ENCODE results near the gene CTCFL.
"Not testable (repeated sequence)": the region's sequence is repeated elsewhere in the genome, so short reads cannot be mapped to it uniquely, and the experiment has no call there.

Gene CTCFL

DNA sequence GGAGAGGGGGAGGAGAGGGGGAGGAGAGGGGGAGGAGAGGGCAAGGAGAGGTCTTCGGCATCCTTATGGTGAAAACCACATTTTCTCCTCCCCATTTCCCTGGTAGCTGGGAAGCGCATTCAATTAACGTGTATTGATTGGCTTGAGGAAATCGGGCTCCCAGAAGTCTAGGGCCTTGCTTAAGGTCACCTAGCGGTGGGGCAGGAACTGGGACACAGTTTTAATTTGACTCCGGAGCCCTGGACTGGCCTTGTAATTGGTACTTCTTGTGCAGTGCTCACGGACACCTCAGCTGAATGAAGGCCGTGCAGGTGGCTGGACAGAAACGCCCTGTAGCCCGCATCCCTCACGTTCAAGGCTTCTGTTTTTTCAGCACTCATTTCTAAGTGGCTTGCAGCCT is 42.8 kb downstream of the CTCFL start:
- no peak for DNase-seq (ENCODE audit: low read depth)

DNA sequence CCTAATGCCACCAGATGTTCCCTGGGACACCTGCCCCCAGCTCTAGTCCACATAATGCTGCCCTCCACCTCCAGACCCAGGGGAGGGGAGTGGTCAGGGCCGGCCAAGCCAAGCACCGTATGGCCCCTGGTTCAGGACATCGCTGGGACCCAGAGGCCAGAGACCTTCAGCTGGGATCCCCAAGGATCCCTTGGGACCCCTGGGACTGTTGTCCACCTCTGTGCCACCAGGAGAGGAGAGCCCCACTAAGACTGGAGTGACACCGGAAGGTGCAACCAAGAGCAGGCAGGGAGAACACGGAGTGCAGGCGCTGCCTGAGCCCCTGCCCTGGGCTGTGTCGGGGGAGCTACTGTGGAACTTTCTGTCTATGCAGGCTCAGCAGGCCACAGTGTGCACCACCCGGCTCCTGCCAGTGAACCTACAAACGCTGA is 43.6 kb downstream of the CTCFL start:
- no peak for DNase-seq (ENCODE audit: low read depth)

DNA sequence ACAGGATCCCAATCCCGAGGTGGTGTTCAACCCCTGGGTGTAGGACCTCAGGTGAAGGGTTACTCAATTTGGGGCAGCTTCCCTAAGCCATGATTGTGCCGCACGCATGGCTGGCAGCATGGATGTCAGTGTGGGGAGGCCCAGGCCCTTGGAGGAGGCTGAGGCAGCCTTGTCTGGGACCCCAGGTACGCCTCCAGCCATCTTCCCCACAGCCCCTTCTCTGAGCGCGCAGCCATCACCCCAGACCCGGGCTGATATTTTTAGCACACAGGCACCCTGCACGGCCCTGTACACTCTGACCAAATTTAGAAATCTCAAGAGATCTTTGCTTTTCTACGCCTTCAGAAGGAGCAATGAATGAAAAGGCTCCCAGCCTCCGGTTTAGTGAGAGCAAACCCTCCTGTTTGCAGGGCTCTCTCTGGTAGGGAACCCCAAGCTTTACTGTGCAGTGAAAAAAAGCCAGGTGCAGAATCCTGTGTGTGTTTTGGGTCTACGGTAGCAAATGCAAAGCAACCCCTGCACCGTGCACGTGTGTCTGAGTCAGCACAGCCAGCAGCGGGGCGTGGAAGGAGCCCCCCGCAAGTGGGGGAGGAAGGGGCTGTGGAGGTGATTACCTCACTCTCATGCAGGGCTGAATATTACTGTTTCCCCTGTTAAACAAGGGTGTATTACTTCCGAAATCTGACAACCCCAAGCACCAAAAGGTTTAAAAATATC is 44.3 kb downstream of the CTCFL start:
- no peak for DNase-seq (ENCODE audit: low read depth)

DNA sequence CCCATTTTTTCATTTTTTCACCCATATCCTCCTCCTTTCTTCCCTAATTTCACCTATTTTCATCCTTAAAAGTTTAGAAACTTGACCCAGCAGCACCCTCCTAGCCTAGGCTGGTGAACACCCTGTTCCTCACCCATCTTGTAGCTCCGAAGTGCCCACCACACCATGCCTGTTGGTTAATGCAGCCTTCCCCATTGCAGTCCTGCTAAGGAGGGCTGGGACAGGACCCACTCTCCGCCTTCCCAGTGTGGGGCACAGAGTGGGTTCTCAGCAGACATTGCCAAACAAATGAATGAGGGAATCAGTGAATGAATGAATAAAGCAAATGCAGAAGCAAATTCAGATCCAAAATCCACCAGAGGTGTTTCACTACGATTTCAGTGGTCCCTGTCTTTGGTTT is 45.7 kb downstream of the CTCFL start:
- no peak for DNase-seq (ENCODE audit: low read depth)

DNA sequence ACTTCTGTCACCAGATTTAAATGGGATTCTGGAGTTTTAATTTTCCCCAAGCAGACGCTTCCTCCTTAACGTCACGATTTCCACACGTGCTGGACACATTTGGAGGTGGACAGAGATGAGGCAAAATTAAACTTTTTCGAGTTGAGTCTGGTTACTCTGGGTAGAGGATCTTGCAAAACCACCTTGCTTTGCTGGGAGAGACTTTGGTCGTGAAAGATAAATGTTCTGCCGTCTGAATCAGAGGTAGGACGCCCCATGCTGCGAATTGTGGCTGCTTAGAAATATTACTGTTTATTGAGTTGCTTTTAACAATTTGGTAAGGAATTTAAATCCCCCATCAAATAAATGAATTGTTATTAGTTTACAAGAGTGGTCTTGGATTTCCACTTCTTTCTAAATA is 46.8 kb downstream of the CTCFL start:
- DNase-seq (ENCODE audit: low read depth) = no peak

DNA sequence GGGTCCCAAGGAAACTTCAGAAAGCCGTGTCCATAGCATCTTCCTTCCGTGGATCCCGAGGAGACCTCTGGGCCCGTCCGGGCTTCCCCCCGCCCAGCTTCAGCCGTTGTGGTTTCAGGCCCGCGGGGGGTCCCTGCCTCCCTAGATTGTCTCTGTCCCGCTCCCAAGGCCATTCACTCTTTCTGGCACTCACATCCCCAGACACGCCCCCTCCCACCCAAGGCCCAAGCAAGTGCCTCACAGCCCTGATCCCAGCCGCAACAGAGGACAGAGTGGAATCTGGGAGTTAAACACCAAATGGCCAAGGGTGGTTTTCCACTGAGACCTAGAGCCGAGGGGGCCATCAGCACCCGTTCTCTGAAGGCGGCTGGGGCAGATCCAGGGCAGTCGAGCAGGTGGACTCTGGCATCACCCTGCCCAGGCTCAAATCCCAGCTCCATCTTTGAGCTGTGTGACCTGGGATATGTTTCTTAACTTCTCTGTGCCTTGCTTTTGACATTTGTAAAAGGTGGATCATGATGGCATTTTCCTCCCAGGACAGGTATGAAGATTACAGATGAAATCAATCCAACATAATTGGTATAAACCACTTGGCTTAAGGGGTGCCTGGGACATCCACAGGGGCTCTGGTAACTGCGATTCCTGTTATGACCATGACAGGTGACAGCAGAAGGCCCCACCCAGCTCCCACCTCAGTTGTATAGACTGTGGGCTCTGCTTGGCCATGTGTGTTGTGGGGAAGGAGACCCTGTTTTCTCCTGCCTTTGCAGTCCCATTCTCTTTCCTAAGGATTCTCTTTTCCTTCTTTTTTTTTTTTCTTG is 48.1 kb downstream of the CTCFL start:
- DNase-seq (ENCODE audit: low read depth) = no peak

DNA sequence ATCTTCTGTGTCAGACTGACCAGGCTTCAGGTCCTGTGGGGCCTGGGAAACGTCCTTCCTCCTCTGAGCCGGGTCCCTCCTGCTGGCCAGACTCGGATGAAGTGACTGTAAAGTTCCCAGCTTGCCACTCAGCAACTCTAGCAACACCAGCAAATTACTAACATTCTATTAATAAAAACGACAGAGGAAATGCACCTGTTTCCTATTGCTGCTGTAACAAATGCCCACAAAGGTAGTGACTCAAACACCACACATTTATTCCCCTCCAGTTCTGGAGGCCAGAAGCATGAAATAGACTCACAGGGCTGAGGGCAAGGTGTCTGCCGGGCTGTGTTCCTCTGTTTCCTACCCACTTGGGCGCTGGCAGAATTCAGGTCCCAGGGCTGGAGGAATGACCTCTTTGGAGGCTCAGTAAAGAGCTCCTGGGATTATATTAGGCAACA is 48.8 kb downstream of the CTCFL start:
- no peak for DNase-seq (ENCODE audit: low read depth)

DNA sequence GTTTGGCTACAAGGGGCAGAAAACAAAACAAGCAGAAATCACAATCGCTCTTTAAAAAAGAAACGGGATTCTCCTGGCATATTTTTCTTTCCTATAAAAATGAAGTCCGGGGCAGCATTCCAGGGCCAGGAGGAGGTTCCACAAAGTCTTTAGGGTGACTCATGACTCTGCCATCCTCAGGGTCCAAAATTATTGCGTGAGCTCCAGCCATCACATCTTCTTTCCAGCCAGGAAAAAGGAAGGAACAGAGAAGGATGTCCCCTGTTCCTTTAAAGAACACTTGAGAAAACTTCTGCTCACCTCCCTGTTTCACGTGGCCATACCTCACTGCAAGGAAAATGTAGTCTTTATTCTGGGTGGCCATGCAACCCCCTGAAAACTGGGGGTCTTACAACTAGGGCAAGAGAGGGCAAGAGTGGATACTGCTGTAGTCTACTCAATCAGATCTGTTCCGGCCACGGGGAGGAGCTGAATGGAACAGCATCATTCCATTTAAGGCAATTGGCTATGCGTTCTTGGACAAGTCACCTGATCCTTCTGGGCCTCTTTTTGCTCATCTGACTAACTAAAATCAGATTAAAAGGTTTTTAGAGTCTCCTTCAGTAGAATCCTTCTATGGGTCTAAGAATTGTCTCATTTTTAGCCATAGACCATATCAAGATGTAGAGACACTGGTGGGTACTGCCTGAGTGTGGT is 49.4 kb downstream of the CTCFL start:
- DNase-seq (ENCODE audit: low read depth) = no peak

DNA sequence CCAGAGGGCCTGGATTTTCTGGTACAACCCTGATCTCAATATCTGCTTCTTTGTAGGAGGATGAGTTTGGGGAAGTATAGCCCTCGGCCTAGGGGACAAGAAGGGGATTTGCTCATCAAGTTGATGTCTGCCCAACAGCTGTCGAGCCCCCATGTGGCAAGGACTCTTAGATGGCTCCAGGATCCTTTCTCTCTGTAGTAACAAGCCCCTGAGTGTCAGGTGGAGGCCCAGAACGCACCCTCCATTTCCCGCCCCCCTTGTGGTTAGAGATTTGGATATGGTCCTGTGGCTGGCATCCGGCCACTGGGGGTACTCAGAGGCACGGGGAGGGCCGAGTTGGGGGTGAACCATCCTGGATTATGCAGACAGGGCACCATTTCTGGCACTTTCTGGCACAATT is 50.1 kb downstream of the CTCFL start:
- DNase-seq (ENCODE audit: low read depth) = no peak

DNA sequence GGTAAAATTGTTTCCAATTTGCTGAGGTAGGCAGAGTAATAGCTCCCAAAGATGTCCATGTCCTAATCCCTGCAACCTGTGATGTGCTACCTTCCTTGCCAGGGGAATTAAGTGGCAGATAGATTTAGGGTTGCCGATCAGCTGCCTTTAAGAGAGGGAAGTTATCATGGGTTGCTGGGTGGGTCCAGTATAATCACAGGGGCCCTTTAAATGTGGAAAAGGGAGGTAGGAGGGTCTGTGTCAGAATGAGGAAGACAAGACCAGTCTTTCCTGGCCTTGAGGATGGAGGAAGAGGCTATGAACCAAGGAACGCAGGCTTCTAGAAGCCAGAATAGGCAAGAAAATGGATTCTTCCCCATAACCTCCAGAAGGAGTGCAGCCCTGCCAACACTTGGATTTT is 50.7 kb downstream of the CTCFL start:
- no peak for DNase-seq (ENCODE audit: low read depth)

DNA sequence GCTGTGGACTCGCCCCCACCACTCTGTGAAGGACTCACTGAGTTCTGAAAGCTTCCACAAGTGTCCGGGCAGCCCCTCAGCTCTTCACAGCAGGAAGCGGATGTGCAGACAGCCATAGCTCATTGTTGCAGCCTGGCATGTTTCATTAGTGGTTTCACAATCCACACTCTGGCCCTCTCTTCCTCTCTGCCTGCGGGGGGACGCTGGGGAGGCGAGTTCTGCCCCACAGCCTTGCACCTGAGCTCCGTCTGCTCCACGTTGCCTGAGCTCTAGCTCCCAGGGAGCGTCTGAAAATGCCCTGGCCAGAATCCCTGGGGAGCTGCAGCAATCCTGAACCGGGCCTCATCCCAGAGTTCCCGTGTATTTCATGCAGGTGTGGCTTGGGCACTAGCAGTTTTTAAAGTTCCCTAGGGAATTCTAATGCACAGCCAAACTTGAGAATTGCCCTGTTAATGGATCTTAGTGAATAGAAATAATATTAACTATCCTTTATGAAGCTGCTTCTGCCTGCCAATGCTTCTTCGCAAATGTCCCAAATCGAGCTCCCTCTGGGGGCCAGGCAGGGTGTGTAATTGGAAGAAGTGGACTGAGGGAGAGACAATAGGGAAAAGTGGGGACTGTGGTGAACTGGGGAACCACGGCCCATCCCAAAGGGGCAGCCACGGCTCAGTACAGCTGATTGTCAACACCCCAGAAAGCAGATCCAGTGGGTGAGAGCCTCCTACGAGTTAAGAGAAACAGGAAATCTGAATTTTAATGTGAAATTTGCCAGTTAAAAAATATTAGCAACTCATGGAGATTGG is 51.5 kb downstream of the CTCFL start:
- peak; percentile 12 for DNase-seq (ENCODE audit: low read depth)

DNA sequence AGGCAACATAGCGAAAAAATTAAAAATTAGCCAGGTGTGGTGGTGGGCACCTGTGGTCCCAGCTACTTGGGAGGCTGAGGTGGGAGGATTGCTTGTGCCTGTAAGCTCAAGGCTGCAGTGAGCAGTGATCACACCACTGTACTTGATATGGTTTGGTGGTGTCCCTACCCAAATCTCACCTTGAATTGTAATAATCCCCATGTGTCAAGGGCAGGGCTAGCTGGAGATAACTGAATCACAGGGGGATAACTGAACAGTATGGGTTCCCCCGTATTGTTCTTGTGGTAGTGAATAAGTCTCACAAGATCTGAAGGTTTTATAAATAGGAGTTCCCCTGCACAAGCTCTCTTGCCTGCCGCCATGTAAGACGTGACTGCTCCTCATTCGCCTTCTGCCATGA is 52.5 kb downstream of the CTCFL start:
- DNase-seq (ENCODE audit: low read depth) = not testable (repeated sequence)

DNA sequence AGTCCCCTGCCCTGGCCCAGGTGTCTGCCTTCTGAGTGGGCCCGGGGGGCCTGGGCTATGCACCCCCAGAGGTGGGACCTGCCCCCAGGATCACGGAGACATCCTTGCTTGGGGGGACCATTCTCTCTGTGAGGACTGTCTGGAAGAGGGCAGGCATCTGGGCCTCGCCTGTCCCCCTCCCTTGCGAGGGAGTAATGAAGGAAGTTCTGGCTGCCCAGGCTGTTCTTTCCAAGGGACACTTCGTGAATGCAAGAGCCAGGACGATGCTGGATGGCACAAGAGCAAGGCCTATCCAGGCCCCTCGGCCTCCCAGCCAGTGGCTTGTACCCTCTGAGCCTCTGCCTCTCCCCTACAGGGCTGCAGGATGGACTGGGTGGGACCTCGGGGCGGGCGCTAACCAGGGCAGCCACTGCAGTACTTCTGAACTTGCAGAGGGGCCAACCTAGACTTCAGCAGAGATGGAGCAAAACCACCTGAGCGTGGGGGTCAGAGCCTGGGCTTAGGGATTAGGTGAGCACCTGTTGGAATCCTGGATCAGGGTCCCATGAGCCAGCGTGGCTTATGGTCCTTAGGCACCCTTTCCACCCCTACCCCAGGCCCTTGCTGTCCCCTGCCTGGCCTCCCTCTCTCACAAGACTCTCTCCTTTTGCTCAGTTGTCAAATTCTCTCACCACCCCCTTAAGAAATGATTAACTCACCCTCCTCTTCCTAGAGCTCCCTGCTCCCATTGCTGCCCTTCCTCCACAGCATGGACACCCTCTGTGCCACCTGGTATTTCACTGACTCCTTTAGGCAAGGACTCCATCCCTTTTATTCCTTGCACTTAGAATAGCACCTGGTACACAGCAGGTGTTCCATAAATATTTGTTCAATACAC is 53.2 kb downstream of the CTCFL start:
- DNase-seq (ENCODE audit: low read depth) = no peak

DNA sequence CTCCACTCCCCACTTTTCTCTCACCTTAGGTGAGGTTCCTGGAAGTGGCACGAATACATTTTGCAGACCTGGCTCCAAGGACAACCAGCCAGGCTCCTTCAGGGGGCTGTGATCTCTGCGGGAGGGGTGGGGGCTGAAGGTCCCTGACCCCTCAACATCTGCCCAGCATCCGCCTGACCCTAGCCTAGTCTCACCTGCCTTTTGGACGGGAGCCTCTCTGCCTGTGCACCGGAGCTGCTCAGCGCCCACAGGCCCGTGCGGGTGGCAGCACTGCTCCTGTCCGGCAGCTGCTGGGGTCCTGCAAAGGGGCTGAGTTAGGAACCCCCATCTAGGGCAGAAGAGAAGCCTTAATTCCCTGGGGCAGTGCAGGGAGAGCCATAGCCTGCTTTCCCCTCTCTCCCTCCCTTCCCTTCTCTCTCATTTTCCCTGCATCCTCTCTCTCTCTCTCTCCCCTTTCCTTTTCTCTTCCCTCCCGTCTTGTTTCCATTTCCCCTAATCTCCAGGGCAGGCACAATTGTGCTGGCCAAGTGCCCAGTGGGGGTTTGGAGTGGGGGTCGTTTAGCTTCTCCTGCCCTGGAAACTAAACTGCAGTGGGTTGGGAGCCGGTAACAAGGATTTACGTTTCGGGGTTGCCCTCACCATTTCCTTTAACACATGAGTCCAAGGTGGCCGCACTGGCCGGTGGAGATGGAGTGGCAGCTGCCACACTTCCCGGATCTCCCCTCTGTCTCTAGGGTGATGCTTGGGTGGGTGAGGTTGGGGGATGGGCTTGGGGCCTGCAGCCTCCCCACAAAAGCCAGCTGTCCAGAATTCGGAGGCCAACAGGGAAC is 54.1 kb downstream of the CTCFL start:
- no peak for DNase-seq (ENCODE audit: low read depth)

DNA sequence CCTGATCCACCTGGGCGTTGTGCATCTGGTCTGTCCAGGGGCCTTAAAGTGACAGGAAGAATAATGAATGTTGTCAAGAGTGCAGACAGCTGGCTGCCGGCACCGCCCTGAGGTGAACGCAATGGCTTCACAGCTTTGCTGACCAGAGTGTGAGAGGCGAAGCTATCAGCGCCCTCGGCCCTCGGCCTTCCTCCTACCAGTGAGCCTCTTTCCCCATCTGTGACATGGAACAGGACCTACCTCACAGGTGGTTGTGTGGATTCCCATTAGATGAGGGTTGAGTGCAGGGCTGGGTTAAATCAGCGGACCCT is 54.8 kb downstream of the CTCFL start:
- DNase-seq (ENCODE audit: low read depth) = no peak

DNA sequence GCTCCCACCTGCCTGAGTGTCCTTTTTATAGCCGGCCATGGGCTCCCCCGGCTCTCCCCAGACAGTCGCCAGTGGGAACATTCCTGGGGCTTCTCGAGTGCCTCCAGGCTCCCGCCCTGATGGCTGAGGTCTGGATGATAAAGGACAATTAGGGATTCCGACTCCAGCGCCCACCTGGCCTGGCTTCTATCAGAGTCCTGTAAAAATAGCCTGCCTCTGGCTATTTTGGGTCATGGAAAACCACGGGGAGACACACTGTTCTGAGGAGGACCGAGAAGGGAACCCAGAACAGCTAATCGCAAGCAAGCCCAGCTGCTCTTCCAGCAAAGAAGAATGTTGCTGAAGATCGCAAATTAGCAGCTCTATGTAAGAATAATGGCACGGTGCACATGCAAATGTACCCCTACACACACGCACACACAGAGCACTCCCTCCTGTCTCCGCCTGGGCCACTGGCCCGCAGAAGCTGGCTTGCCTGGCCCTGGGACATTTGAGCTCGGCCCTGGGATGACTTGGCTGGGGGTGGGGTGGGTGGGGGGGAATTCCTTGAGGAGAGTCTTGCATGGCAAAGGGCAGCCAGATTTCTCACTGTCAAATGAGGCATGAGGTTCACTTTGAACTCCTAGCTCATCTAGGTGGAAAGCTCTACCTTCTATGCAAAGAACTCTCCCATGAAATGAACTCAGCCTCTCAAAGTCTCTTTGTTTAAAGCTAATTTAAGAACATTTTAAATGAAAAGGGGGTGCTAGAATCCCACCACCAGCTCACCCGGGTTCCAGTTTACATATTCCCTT is 55.3 kb downstream of the CTCFL start:
- DNase-seq (ENCODE audit: low read depth) = no peak

DNA sequence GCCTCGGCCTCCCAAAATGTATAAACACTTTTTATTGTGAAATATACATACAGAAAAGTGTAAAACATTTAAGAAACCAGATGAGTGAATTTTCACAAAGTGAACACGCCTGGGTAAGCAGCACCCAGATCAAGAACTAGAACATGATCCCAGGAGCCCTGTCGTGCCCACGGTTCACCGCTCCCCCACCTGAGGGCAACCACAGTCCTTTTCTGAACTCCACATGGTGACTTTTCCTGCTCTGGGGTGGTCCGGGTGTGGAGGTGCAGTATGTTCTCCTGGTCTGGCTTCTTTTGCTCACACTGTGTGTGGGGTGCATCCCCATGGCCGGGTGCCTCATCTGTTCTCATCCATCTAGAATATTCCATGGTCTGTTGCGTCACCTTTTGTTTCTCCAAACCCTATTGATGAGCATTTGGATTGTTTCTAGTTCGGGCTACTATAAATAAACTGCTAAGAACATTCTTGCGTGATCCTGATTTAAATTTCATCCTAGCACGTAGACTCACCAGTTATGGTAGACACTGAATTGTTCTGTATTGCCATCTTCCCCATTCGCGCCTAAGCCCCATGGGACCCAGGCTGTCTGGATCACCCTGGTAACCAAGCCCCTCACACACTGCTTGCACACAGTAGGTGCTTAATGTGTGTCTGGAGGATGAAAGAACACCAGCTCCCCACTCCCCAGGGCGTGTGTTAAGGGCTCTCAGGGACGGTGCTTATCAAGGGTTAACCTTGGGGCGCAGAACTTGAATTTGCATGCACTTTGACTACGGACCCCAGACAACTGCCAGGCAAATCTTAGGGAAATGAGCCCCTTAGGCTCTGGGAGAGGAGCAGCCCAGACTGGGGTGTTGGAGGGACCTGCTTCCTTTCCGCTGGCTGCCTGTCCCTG is 56.2 kb downstream of the CTCFL start:
- no peak for DNase-seq (ENCODE audit: low read depth)

DNA sequence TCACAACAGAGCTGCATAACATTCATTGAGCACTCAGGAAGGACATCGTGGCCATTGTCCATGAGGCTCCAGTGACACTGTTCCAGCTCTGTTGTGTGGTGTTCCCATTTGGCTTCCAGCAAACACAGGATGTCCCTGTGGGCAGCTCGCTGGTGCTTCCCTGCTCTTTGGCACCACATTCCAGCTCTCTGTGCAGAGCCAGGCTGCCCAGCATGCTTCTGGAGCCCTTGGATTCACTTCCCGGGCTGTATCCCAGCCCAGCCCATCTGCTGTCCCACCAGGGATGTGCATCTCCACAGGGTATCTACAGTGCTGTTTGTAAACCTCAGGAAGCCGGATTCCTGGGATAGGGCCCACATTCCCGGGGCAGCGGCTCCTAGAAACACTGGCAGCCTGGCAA is 57.2 kb downstream of the CTCFL start:
- DNase-seq (ENCODE audit: low read depth) = no peak

DNA sequence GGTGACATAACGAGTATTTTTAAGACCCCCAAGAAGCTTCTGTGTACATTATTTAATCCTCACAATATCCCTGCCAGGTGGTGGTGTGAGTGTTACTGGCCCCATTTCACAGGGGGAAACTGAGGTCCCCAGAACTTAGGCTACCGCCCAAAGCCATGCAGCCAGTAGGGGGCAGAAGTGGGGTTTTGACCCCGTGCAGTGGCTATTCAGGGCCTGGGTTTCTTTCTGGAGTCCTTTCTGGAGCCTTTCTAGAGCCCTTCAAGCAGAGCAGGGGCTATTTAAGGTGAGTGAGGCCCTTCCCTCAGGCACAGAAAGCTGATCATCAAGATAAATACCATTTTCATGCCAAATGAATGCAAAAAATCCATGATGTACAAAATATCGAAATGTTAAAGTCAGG is 59.0 kb downstream of the CTCFL start:
- no peak for DNase-seq (ENCODE audit: low read depth)
